HG03460 (cell line): ENCODE data around the gene NETO1.

Source experiments
- ATAC-seq: cut with Tn5 transposase; IDR thresholded peaks from one replicate; pipeline ENCODE4 v1.9.1; 2021; ENCODE audit not compliant: unreplicated experiment

Gene NETO1

GRCh38 chr18:72727776-72728175 is 140.0 kb downstream of the NETO1 start:
- ATAC-seq: no peak

GRCh38 chr18:72727038-72727655 is 140.6 kb downstream of the NETO1 start:
- ATAC-seq: no peak

- no peak for ATAC-seq
Observed at GRCh38 chr18:72726201-72726600, 141.6 kb downstream of the NETO1 start.

GRCh38 chr18:72721330-72721729 is 146.5 kb downstream of the NETO1 start:
- no peak for ATAC-seq

GRCh38 chr18:72720116-72720515 is 147.7 kb downstream of the NETO1 start:
- ATAC-seq: no peak

- no peak for ATAC-seq
Observed at GRCh38 chr18:72704202-72704601, 163.6 kb downstream of the NETO1 start.

GRCh38 chr18:72700961-72701710 is 166.7 kb downstream of the NETO1 start:
- ATAC-seq: no peak

- ATAC-seq: no peak
Observed at GRCh38 chr18:72697706-72698105, 170.1 kb downstream of the NETO1 start.

- ATAC-seq: no peak
Observed at GRCh38 chr18:72692595-72692994, 175.2 kb downstream of the NETO1 start.
